Activated naive CD4-positive, alpha-beta T cell treated with anti-CD3 and anti-CD28 coated beads for 36 hours (primary cell): ENCODE results near the gene NCEH1. TPM values are rescaled to one million over a fixed set of nuclear protein-coding genes. Genes with fewer than 3 reads are reported as not detected.
A peak's percentile ranks its signal among the peaks of the same experiment; 100 is the strongest.

Experiments used
- CTCF ChIA-PET: fragments of 350-600 bp; sonication (Branson Sonifier 250); formaldehyde crosslinking; loops from one replicate; lab custom pipeline; 2021; ENCODE audit warnings: antibody characterized with exemption; lab: Charles Lee
- DNase-seq: peaks from one replicate; pipeline ENCODE4 v3.0.0-alpha.2; 2020
- H3K27ac Mint-ChIP-seq: one replicate; pipeline ENCODE4 v1.8.0; 2021; ENCODE audit warnings: mild to moderate bottlenecking, mixed read lengths
- H3K27me3 Mint-ChIP-seq: one replicate; pipeline ENCODE4 v1.8.0; 2021; ENCODE audit warnings: low read depth, mixed read lengths
- H3K36me3 Mint-ChIP-seq: one replicate; pipeline ENCODE4 v1.8.0; 2021; ENCODE audit warnings: low read depth, mixed read lengths
- H3K4me1 Mint-ChIP-seq: one replicate; pipeline ENCODE4 v1.8.0; 2021; ENCODE audit warnings: low read depth, mixed read lengths
- H3K4me3 Mint-ChIP-seq: one replicate; pipeline ENCODE4 v1.8.0; 2021; ENCODE audit warnings: mild to moderate bottlenecking, moderate library complexity, mixed read lengths
- H3K9me3 Mint-ChIP-seq: one replicate; pipeline ENCODE4 v1.8.0; 2021; ENCODE audit warnings: mixed read lengths
- intact Hi-C: fragments of 100-400 bp; cut with micrococcal nuclease; formaldehyde crosslinking; loops from one replicate; pipeline ENCODE4 v1.15.1; 2023
- total RNA-seq, 2 experiments: library from RNA; stranded (reverse); gene quantifications; one replicate each; pipeline ENCODE4 v1.2.3, GENCODE V29; 2021

Gene NCEH1
- total RNA-seq, 2 experiments from 2014 or later = 2.9 to 3.5 TPM

GRCh38 chr3:172651936-172652625, 58.8 kb downstream of the NCEH1 start:
- H3K9me3 Mint-ChIP-seq = no peaks in the 10 kb centered on the region
- no peaks in the 10 kb centered on the region for H3K27me3 Mint-ChIP-seq
- intact Hi-C loops = no loop called here
- H3K36me3 Mint-ChIP-seq = no peaks in the 10 kb centered on the region
- H3K4me3 Mint-ChIP-seq = no peak overlapping the region
- DNase-seq = no peak
- H3K27ac Mint-ChIP-seq = no peak overlapping the region
- H3K4me1 Mint-ChIP-seq = no peaks in the 10 kb centered on the region
- CTCF ChIA-PET = interaction anchor here (1.1 to 1.6 kb wide), 4 partner anchors 15 to 191 kb away, joined by 4 to 5 read pairs (median 4); no protein-coding TSS in a partner anchor

DNA sequence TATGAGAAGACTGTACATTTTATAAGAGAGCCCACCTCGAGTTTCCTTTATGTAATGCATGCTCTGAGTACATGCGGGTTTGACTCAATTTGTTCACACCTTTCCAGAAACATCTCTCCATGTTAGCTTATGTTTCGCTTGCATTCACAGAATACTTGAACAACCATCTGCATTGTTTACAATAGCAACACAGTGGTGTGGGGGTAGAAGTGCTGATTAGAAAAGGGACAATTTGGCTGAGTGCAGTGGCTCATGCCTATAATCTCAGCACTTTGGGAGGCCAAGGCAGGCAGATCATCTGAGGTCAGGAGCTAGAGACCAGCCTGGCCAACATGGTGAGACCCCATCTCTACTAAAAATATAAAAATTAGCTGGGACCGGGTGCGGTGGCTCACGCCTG, 60.9 kb downstream of the NCEH1 start:
- Mint-ChIP-seq H3K4me1 (no peaks in the 10 kb centered on the region), H3K27ac (no peak overlapping the region), H3K36me3 (no peaks in the 10 kb centered on the region), H3K27me3 (no peaks in the 10 kb centered on the region), H3K9me3 (no peaks in the 10 kb centered on the region), H3K4me3 (no peak overlapping the region)
- no peak for DNase-seq
- intact Hi-C loops = no loop called here
- CTCF ChIA-PET = interaction anchor here (0.7 to 2.1 kb wide), 5 partner anchors 8 to 318 kb away, joined by 3 to 6 read pairs (median 4); no protein-coding TSS in a partner anchor

GRCh38 chr3:172648747-172649146, 62.1 kb downstream of the NCEH1 start:
- DNase-seq = no peak
- no peaks in the 10 kb centered on the region for H3K9me3 Mint-ChIP-seq
- no peaks in the 10 kb centered on the region for H3K36me3 Mint-ChIP-seq
- no peaks in the 10 kb centered on the region for H3K4me1 Mint-ChIP-seq
- H3K27ac Mint-ChIP-seq = no peak overlapping the region
- CTCF ChIA-PET = interaction anchor here (0.7 to 2.1 kb wide), 6 partner anchors 9 to 768 kb away, joined by 3 to 6 read pairs (median 4); no protein-coding TSS in a partner anchor
- H3K27me3 Mint-ChIP-seq = no peaks in the 10 kb centered on the region
- intact Hi-C loops = no loop called here
- no peak overlapping the region for H3K4me3 Mint-ChIP-seq

DNA sequence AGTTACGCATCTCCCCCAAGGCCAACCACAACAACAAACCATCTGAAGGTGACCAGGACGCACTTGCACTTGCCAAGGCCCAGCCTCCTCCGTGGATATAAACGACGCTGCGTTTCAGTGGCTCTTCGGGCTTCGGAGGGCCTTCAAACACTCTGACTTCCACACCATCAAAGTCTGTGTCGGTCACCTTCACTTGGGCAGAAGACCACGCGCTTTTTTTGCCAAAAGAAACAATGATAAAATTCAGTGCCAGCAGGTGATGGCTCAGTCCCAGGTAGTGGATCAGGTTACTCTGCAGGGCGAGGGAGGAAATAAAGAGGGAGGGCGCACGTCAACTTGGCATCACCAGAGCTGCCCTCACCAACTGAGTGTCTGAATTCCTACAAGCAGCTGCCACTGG, 63.0 kb downstream of the NCEH1 start:
- Mint-ChIP-seq H3K27ac (no peak overlapping the region), H3K9me3 (no peaks in the 10 kb centered on the region), H3K4me1 (no peaks in the 10 kb centered on the region), H3K36me3 (no peaks in the 10 kb centered on the region), H3K27me3 (no peaks in the 10 kb centered on the region), H3K4me3 (no peak overlapping the region)
- CTCF ChIA-PET = no interaction called here
- no peak for DNase-seq
- intact Hi-C loops = no loop called here

GRCh38 chr3:172647080-172647479, 63.8 kb downstream of the NCEH1 start:
- H3K27ac Mint-ChIP-seq = no peak overlapping the region
- no peak for DNase-seq
- no peak overlapping the region for H3K4me3 Mint-ChIP-seq
- no peaks in the 10 kb centered on the region for H3K27me3 Mint-ChIP-seq
- no peaks in the 10 kb centered on the region for H3K9me3 Mint-ChIP-seq
- CTCF ChIA-PET = interaction anchor here (1.1 kb wide), 1 partner anchor 54 kb away, joined by 3 read pairs; no protein-coding TSS in a partner anchor
- intact Hi-C loops = no loop called here
- no peaks in the 10 kb centered on the region for H3K36me3 Mint-ChIP-seq
- H3K4me1 Mint-ChIP-seq = no peaks in the 10 kb centered on the region

DNA sequence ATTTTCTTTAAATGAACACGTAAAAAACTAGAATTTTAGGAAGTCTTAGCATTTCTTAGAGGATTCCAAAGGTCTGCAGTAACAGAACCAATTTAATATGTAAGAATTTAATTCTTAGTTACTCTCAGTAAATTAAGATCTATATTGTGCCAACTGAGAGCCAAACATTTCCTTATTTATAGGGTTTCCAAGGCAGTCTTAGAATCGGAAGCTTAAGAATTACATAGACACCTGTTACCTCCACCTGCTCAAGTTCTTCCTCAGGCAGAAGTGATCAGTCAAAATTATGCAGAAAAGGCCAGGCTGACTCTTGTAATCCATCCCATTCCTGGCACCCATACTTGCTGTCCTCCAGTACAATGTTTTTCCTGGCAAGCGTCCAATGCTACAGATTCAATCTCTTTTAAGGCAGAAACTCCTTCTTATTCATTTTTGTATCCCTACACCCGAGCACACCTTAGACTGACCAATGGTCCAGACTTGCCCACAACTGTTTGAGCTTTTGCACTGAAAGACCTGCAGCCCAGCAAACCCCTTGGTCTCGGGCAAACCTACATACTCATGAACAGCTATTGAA, 64.3 kb downstream of the NCEH1 start:
- no peak overlapping the region for H3K4me3 Mint-ChIP-seq
- H3K27me3 Mint-ChIP-seq = no peaks in the 10 kb centered on the region
- no peaks in the 10 kb centered on the region for H3K9me3 Mint-ChIP-seq
- DNase-seq = no peak
- H3K36me3 Mint-ChIP-seq = no peaks in the 10 kb centered on the region
- CTCF ChIA-PET = interaction anchor here (1.0 to 1.1 kb wide), 2 partner anchors 20 to 55 kb away, joined by 3 read pairs; no protein-coding TSS in a partner anchor
- no peaks in the 10 kb centered on the region for H3K4me1 Mint-ChIP-seq
- H3K27ac Mint-ChIP-seq = no peak overlapping the region
- intact Hi-C loops = no loop called here

GRCh38 chr3:172644258-172644657, 66.6 kb downstream of the NCEH1 start:
- CTCF ChIA-PET = interaction anchor here (0.7 to 1.1 kb wide), 3 partner anchors 23 to 287 kb away, joined by 3 read pairs; no protein-coding TSS in a partner anchor
- intact Hi-C loops = no loop called here
- DNase-seq = no peak
- no peaks in the 10 kb centered on the region for H3K27me3 Mint-ChIP-seq
- H3K36me3 Mint-ChIP-seq = no peaks in the 10 kb centered on the region
- H3K4me3 Mint-ChIP-seq = no peak overlapping the region
- no peak overlapping the region for H3K27ac Mint-ChIP-seq
- H3K9me3 Mint-ChIP-seq = no peaks in the 10 kb centered on the region
- no peaks in the 10 kb centered on the region for H3K4me1 Mint-ChIP-seq

DNA sequence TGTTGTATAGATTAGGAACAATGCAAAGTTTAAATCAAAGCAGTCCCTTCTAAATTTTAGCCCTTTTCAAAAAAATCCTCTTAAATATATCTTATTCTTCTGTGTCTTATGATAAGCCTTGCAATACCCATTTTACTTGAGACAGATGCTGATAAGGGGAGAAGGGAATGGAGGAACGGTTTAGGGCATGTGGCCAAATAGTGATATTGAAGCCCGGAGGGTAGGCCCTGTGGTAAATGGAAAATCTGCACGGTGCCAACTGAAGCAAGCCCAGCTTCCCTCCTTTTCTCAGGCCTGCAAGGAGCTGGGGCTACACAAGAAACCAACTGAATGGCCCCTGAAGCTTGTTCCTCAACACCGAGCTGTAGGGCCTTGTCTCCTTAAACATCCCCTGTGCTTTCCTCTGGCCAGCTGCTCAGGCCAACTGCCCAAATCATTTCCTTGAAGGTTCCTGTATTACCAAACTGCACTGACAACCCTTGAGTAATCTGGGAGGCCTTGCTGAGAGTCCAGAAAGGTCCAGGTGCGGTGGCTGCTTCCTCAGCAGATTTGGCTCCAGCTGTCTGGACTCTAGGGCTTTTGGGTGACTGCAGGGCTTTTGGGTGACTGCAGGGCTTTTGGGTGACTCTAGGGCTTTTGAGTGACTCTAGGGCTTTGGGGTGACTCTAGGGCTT, 67.2 kb downstream of the NCEH1 start:
- Mint-ChIP-seq H3K36me3 (no peaks in the 10 kb centered on the region), H3K27ac (no peak overlapping the region), H3K27me3 (no peaks in the 10 kb centered on the region), H3K4me3 (no peak overlapping the region), H3K9me3 (no peaks in the 10 kb centered on the region), H3K4me1 (no peaks in the 10 kb centered on the region)
- no peak for DNase-seq
- CTCF ChIA-PET = interaction anchor here (0.9 to 1.1 kb wide), 2 partner anchors 23 to 31 kb away, joined by 3 read pairs; no protein-coding TSS in a partner anchor
- intact Hi-C loops = no loop called here

DNA sequence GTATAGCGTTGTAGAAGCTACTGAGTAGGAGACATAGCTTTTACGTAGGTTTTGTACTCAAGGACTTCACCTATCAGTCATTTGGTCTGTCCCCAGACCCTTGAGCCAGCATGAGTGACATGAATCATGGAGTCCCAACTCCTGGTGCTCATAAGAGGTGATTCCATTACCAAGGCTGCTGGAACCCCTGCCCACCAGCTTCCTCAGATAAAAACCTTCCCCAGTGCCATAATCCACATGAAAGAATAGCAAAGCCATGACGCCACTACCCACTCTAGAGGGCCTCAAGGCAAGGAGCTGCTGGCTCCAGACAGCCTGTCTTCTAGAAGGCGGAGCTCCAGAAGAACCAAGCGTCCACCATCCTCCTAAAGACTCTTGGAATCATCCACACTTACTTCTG, 69.6 kb downstream of the NCEH1 start:
- Mint-ChIP-seq H3K27ac (no peak overlapping the region), H3K36me3 (no peaks in the 10 kb centered on the region), H3K9me3 (no peaks in the 10 kb centered on the region), H3K4me3 (no peak overlapping the region), H3K27me3 (no peaks in the 10 kb centered on the region), H3K4me1 (no peaks in the 10 kb centered on the region)
- intact Hi-C loops = no loop called here
- no peak for DNase-seq
- CTCF ChIA-PET = no interaction called here

- CTCF ChIA-PET = no interaction called here
- Mint-ChIP-seq H3K4me3 (no peak overlapping the region), H3K36me3 (no peaks in the 10 kb centered on the region), H3K9me3 (no peaks in the 10 kb centered on the region), H3K27me3 (no peaks in the 10 kb centered on the region), H3K4me1 (peaks cover 2% of the 10 kb centered on the region), H3K27ac (no peak overlapping the region)
- intact Hi-C loops = no loop called here
- no peak for DNase-seq
These were observed 70.1 kb downstream of the NCEH1 start for GRCh38 chr3:172640751-172641150.

GRCh38 chr3:172635588-172635987, 75.3 kb downstream of the NCEH1 start:
- peaks cover 6% of the 10 kb centered on the region for H3K4me1 Mint-ChIP-seq
- H3K27me3 Mint-ChIP-seq = no peaks in the 10 kb centered on the region
- intact Hi-C loops = no loop called here
- no peaks in the 10 kb centered on the region for H3K9me3 Mint-ChIP-seq
- H3K27ac Mint-ChIP-seq = no peak overlapping the region
- CTCF ChIA-PET = interaction anchor here (0.9 to 2.2 kb wide), 3 partner anchors 11 to 174 kb away, joined by 3 to 6 read pairs (median 6); no protein-coding TSS in a partner anchor
- peak; percentile 52 for DNase-seq
- H3K36me3 Mint-ChIP-seq = no peaks in the 10 kb centered on the region
- H3K4me3 Mint-ChIP-seq = no peak overlapping the region

- CTCF ChIA-PET = interaction anchor here (0.9 to 2.2 kb wide), 2 partner anchors 10 to 173 kb away, joined by 6 read pairs; no protein-coding TSS in a partner anchor
- intact Hi-C loops = no loop called here
- H3K27ac Mint-ChIP-seq = no peak overlapping the region
These were observed 75.9 kb downstream of the NCEH1 start for GRCh38 chr3:172634948-172635347.

More at GRCh38 chr3:172634948-172635347, 75.9 kb downstream of the NCEH1 start:
- Mint-ChIP-seq H3K4me3 (no peak overlapping the region), H3K4me1 (peaks cover 6% of the 10 kb centered on the region), H3K27me3 (no peaks in the 10 kb centered on the region), H3K9me3 (no peaks in the 10 kb centered on the region), H3K36me3 (no peaks in the 10 kb centered on the region)
- DNase-seq = no peak
